ENCODE results near the gene TIFAB.

The TIFAB gene

GRCh38 chr5:135480511-135480910 lies 28.4 kb upstream of the TIFAB start:
- Histone ChIP-seq H3K4me2 (ENCODE audit: insufficient read depth, low read length) (no peak overlapping the region), H3K36me3 (ENCODE audit: insufficient read depth, low read length) (no peaks in the 10 kb centered on the region), H3K27ac (ENCODE audit: low read length) (no peak overlapping the region), H4K20me1 (ENCODE audit: insufficient read depth, low read length) (no peaks in the 10 kb centered on the region), H3K27me3 (ENCODE audit: insufficient read depth, low read length, poor library complexity) (peaks cover 18% of the 10 kb centered on the region), H3K9ac (ENCODE audit: low read depth, low read length) (no peak overlapping the region), H3K4me3 (ENCODE audit: low read depth in 1 of 2, low read length in 2 of 2) (no peak overlapping the region), H3K79me2 (ENCODE audit: insufficient read depth, low read length) (no peaks in the 10 kb centered on the region), H2AFZ (ENCODE audit: low read depth, low read length) (no peak overlapping the region), H3K4me1 (ENCODE audit: insufficient read depth, low read length) (no peaks in the 10 kb centered on the region), H3K9me3 (ENCODE audit: insufficient read depth, low read length, severe bottlenecking) (no peaks in the 10 kb centered on the region)
- no peak for TF ChIP-seq CTCF (IDR thresholded peaks at IDR 0.05; ENCODE audit: borderline replicate concordance, extremely low read depth, low read length, poor library complexity, severe bottlenecking)
- no peak for TF ChIP-seq EZH2 (IDR thresholded peaks at IDR 0.05; ENCODE audit: borderline replicate concordance, low read depth, low read length, severe bottlenecking)
- DNase-seq (no peak), ATAC-seq (ENCODE audit: insufficient read depth, low read depth) (no peak)

- no peaks in the 10 kb centered on the region for H3K79me2 ChIP-seq (ENCODE audit: insufficient read depth, low read length)
- H3K27me3 ChIP-seq (ENCODE audit: insufficient read depth, low read length, poor library complexity), result peaks cover 26% of the 10 kb centered on the region
- H3K4me1 ChIP-seq (ENCODE audit: insufficient read depth, low read length), result no peaks in the 10 kb centered on the region
- ATAC-seq (ENCODE audit: insufficient read depth, low read depth), result no peak
- no peak overlapping the region for H3K9ac ChIP-seq (ENCODE audit: low read depth, low read length)
- no peaks in the 10 kb centered on the region for H3K9me3 ChIP-seq (ENCODE audit: insufficient read depth, low read length, severe bottlenecking)
- H4K20me1 ChIP-seq (ENCODE audit: insufficient read depth, low read length), result no peaks in the 10 kb centered on the region
- H3K27ac ChIP-seq (ENCODE audit: low read length), result no peak overlapping the region
- DNase-seq, result no peak
- H3K4me2 ChIP-seq (ENCODE audit: insufficient read depth, low read length), result no peak overlapping the region
- no peaks in the 10 kb centered on the region for H3K36me3 ChIP-seq (ENCODE audit: insufficient read depth, low read length)
- no peak overlapping the region for H3K4me3 ChIP-seq (ENCODE audit: low read depth in 1 of 2, low read length in 2 of 2)
- no peak overlapping the region for H2AFZ ChIP-seq (ENCODE audit: low read depth, low read length)
- no peak for TF ChIP-seq CTCF (IDR thresholded peaks at IDR 0.05; ENCODE audit: borderline replicate concordance, extremely low read depth, low read length, poor library complexity, severe bottlenecking)
- TF ChIP-seq EZH2 (IDR thresholded peaks at IDR 0.05; ENCODE audit: borderline replicate concordance, low read depth, low read length, severe bottlenecking), result no peak
Measured at GRCh38 chr5:135478938-135479337, 26.8 kb upstream of the TIFAB start.

GRCh38 chr5:135477613-135478066 lies 25.5 kb upstream of the TIFAB start:
- Histone ChIP-seq H3K27ac (ENCODE audit: low read length) (no peak overlapping the region), H3K36me3 (ENCODE audit: insufficient read depth, low read length) (no peaks in the 10 kb centered on the region), H3K4me1 (ENCODE audit: insufficient read depth, low read length) (no peaks in the 10 kb centered on the region), H3K4me3 (ENCODE audit: low read depth in 1 of 2, low read length in 2 of 2) (no peak overlapping the region), H3K4me2 (ENCODE audit: insufficient read depth, low read length) (no peak overlapping the region), H3K9ac (ENCODE audit: low read depth, low read length) (no peak overlapping the region), H3K27me3 (ENCODE audit: insufficient read depth, low read length, poor library complexity) (peaks cover 29% of the 10 kb centered on the region), H2AFZ (ENCODE audit: low read depth, low read length) (no peak overlapping the region), H3K9me3 (ENCODE audit: insufficient read depth, low read length, severe bottlenecking) (no peaks in the 10 kb centered on the region), H4K20me1 (ENCODE audit: insufficient read depth, low read length) (no peaks in the 10 kb centered on the region), H3K79me2 (ENCODE audit: insufficient read depth, low read length) (no peaks in the 10 kb centered on the region)
- ATAC-seq (ENCODE audit: insufficient read depth, low read depth) (no peak), DNase-seq (no peak)
- TF ChIP-seq EZH2 (IDR thresholded peaks at IDR 0.05; ENCODE audit: borderline replicate concordance, low read depth, low read length, severe bottlenecking), result no peak
- no peak for TF ChIP-seq CTCF (IDR thresholded peaks at IDR 0.05; ENCODE audit: borderline replicate concordance, extremely low read depth, low read length, poor library complexity, severe bottlenecking)

All from DND-41 (cell line).